ENCODE results near the gene PPDPF.
A peak's percentile ranks its signal among the peaks of the same experiment; 100 is the strongest.

GRCh38 chr20:63482021-63482587, 38.5 kb upstream of the PPDPF start:
- no peak for TF ChIP-seq CTCF (IDR thresholded peaks at IDR 0.05; ENCODE audit: poor library complexity, severe bottlenecking)
- no peak for TF ChIP-seq MXI1 (conservative IDR thresholded peaks at IDR 0.05; ENCODE audit: poor library complexity, severe bottlenecking)
- TF ChIP-seq REST (IDR thresholded peaks at IDR 0.05; ENCODE audit: borderline replicate concordance): no peak
- peak; percentile 10 for TF ChIP-seq POLR2AphosphoS5 (IDR thresholded peaks at IDR 0.05)
- TF ChIP-seq TAF1 (IDR thresholded peaks at IDR 0.05; ENCODE audit: low read depth): no peak
- no peak for TF ChIP-seq SMC3 (conservative IDR thresholded peaks at IDR 0.05; ENCODE audit: poor library complexity)
- TF ChIP-seq EZH2 (IDR thresholded peaks at IDR 0.05; ENCODE audit: borderline replicate concordance, insufficient read depth, low read length, poor library complexity, severe bottlenecking): no peak
